GM12892 (cell line): Measurements from ENCODE around the gene AMDHD2.

Experiments used
- DNase-seq: peaks from one replicate; pipeline ENCODE4 v3.0.0; 2011; ENCODE audit not compliant: insufficient read length
- FAIRE-seq: peaks from 2 replicates; lab custom pipeline; 2011; peaks lifted over from hg19 to GRCh38; lab: Jason Lieb, UNC
- POLR2A ChIP-seq: IDR thresholded peaks from 2 replicates; pipeline ENCODE4 v1.6.1; 2011; ENCODE audit warnings: low read depth, low read length, control low read depth
- POLR2AphosphoS5 ChIP-seq: IDR thresholded peaks from 2 replicates; pipeline ENCODE4 v1.6.1; 2011; ENCODE audit warnings: low read depth, low read length, control low read depth
- TAF1 ChIP-seq: IDR thresholded peaks from 2 replicates; pipeline ENCODE4 v1.6.1; 2011; ENCODE audit warnings: low read depth, mild to moderate bottlenecking, control low read depth, low read length, borderline replicate concordance

Gene AMDHD2

DNA sequence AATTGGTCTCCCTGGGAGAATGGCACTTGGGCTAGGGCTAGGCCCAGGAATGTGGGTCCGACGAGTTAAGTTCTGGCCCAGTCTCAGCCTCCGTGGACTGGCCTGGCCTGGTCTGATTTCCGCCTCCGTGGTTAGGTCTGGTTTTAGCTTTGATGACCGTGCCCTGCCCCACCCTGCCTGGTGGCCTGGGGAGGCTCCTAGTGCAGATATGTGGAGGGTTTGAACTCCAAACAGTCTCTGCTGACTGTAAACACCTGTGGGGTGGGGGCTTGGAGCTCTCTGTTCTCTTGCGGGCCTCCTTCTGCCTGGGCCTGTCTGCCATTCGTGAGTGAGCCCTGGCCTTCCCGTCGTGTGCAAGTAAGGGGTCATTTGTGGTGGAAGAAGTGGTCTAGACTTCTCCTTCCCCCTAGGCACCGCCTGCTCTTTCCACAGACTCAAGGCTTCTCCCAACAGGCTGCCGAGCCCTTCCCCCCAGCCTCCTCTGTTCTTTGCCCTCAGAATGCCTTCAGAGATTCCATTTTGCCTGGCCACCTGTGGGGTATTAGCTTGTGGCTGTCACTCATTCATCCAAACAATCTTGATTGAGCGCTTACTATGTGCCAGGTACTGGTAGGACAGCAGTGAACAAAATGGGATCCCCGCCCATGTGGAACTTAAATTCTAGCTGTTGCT, 4.9 kb upstream of the AMDHD2 start:
- DNase-seq (no peak), FAIRE-seq (peak; percentile 53)
- TF ChIP-seq POLR2AphosphoS5 = no peak
- no peak for TF ChIP-seq TAF1
- no peak for TF ChIP-seq POLR2A

GRCh38 chr16:2516391-2517240, 3.6 kb upstream of the AMDHD2 start:
- no peak for DNase-seq

DNA sequence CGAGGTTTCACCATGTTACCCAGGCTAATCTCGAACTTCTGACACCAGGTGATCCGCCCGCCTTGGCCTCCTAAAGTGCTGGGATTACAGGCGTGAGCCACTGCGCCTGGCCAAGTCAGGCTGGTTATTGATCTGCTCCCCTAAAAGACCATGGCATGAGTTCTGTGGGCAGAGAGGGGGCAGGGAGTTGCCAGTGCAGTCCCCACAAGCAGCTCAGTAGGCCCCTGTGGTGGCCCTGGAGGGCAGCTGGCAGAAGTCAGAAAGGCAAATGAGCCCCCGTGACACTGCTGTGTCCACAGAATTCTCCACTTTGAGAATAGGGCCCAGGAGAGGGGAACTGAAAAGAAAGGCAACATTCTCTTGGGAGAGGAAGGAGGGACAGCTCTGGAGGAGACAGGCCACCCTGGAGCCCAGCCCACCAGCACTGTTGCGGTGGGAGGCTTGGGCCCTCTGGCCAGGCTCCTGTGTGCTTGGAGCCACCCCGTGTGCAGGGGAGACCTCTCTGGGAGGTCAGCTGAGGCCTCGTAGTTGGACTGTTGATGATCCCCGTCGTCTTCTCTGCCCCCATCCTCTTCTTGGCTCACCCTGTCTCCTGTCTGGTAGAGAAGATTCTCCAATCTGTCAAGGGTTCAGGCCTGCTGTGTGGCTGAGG, 2.1 kb upstream of the AMDHD2 start:
- DNase-seq = no peak
- FAIRE-seq = no peak

More at GRCh38 chr16:2516391-2517240, 3.6 kb upstream of the AMDHD2 start:
- FAIRE-seq = no peak
- TF ChIP-seq POLR2AphosphoS5 (no peak), POLR2A (no peak), TAF1 (no peak)

GRCh38 chr16:2518823-2519710, 1.1 kb upstream of the AMDHD2 start:
- no peak for FAIRE-seq
- no peak for TF ChIP-seq TAF1
- TF ChIP-seq POLR2AphosphoS5 = no peak
- no peak for TF ChIP-seq POLR2A
- no peak for DNase-seq

More for the DNA sequence above, 2.1 kb upstream of the AMDHD2 start:
- TF ChIP-seq POLR2A (no peak), TAF1 (no peak), POLR2AphosphoS5 (no peak)

- no peak for DNase-seq
- no peak for FAIRE-seq
- TF ChIP-seq POLR2A (no peak), TAF1 (no peak), POLR2AphosphoS5 (no peak)
Measured at GRCh38 chr16:2519711-2520080, 475 bp upstream of the AMDHD2 start.

GRCh38 chr16:2520784-2521531, 787 bp downstream of the AMDHD2 start:
- DNase-seq = peak; percentile 67
- FAIRE-seq = no peak
- TF ChIP-seq POLR2AphosphoS5 = no peak; the same call in 1 of the 2 replicates
- no peak for TF ChIP-seq TAF1
- no peak for TF ChIP-seq POLR2A

DNA sequence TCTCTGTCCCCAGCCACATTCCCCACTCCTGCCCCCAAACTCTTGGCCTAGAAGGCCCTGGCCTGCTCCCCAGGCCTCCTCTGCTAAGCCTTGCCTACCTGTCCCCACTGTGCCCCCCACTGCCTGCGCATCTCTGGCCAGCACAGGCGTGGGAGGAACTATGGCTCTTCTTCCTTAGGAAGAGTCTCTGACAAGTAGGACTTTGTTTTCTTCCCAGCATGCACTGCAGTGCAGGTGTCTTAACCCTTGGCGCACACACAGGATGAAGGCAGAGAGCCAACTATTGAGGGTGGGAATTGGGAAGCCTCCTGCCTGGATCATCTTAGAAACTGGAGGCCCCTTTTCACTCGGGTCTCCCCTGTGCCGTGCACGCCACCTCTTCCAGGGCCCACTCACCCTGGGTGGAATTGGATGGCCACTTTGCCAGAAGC, 3.6 kb downstream of the AMDHD2 start:
- no peak for FAIRE-seq
- TF ChIP-seq POLR2AphosphoS5 (no peak), TAF1 (no peak), POLR2A (no peak)
- no peak for DNase-seq

DNA sequence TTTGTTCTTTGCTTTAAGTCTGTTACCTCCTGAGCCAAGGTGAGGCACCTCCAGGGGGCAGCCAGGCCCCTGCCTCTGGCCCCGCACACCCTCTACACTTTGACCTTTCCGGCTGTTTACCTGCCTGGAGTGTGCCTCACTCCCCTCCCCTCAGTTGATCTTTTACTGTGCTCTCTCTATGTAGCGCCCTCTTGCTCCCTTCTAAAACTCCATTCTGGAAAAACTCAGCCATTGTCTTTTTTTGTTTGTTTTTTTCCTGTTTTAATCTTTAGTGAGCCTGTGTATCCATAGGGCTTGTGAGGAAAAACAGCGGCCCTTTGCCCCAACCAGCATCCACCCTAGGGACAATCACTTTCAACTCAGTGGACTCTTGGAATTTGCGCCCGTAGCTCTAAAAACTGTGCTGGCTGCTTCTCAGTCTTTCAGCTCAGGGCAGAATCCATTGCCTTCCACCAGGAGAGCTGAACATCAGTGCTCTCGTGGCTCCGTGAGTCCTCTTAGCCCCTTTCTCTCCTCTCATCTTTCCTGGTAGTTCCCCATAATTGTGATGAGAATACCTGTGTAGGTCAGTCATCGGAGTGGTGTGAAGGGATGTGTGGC, 4.3 kb downstream of the AMDHD2 start:
- TF ChIP-seq TAF1 (no peak), POLR2A (no peak), POLR2AphosphoS5 (no peak)
- DNase-seq (no peak), FAIRE-seq (no peak)

DNA sequence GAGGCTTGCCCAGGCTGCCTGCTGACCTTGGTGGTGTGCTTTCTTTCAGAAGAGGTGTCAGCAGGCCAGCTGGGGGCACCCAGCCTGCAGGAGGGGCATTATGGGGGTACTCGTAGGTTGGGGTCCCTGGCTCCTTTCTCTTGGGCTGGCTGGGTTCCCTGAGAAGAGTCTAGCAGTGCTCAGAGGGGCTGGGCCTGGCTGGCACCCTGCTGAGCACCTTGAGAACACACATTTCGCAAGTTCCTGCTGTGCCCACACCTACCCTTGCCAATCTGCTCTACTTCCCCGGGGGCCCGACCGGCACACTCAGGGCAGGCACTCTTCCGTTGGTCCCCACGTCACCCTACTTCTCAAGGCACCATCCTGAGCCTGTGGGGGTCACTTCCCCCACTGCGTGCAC, 6.0 kb downstream of the AMDHD2 start:
- TF ChIP-seq POLR2AphosphoS5 (no peak), TAF1 (no peak), POLR2A (no peak)
- FAIRE-seq = no peak
- no peak for DNase-seq

- no peak for FAIRE-seq
- DNase-seq = no peak
- TF ChIP-seq POLR2AphosphoS5 = no peak
- no peak for TF ChIP-seq POLR2A
- no peak for TF ChIP-seq TAF1
Measured at GRCh38 chr16:2527071-2527783, 7.1 kb downstream of the AMDHD2 start.
